Heart right ventricle (tissue), 16 donors: ENCODE data around the gene NGB. TPM values are rescaled to one million over a fixed set of nuclear protein-coding genes. Genes with fewer than 3 reads are reported as not detected.

Experiments used
- ATAC-seq, 8 donors: fragments of 200-7000 bp; cut with Tn5 transposase; one replicate each; pipeline ENCODE4 v1.9.1; 2020; ENCODE audit warnings: mild to moderate bottlenecking in 8 of 8, moderate library complexity in 8 of 8, moderate number of reproducible peaks in 1 of 8
- DNase-seq, 2 donors: peaks; one replicate each; pipeline ENCODE4 v3.0.0-alpha.2; 2020
- H3K27ac ChIP-seq, 10 donors: fragments of 200-600 bp; sonication (generic) in 2 of 10; one replicate each; pipeline versions ENCODE4 v1.5.0 to v1.8.0; 2020 to 2022; ENCODE audit warnings: mild to moderate bottlenecking in 3 of 10
- H3K27me3 ChIP-seq, 7 donors: fragments of 200-600 bp; one replicate each; pipeline ENCODE4 v1.8.0; 2021 to 2022; ENCODE audit warnings: mild to moderate bottlenecking in 2 of 7
- H3K36me3 ChIP-seq, 9 donors: fragments of 200-600 bp; sonication (generic) in 1 of 9; one replicate each; pipeline versions ENCODE4 v1.5.0 to v1.8.0; 2020 to 2022; ENCODE audit warnings: mild to moderate bottlenecking in 2 of 9
- H3K4me1 ChIP-seq, 9 donors: fragments of 200-600 bp; sonication (generic) in 1 of 9; one replicate each; pipeline versions ENCODE4 v1.5.0 to v1.8.0; 2020 to 2022; ENCODE audit warnings: mild to moderate bottlenecking in 4 of 9
- H3K4me3 ChIP-seq, 10 donors: fragments of 200-600 bp; sonication (generic) in 2 of 10; one replicate each; pipeline versions ENCODE4 v1.5.0 to v1.8.0; 2020 to 2022; ENCODE audit warnings: mild to moderate bottlenecking in 7 of 10, moderate library complexity in 2 of 10
- H3K9me3 ChIP-seq, 11 donors: fragments of 200-600 bp in 10 of 11; sonication (generic) in 2 of 11; one replicate each; pipeline versions ENCODE4 v1.5.0 to v1.8.0; 2013 to 2022; ENCODE audit warnings: mild to moderate bottlenecking in 2 of 11, control low read depth in 1 of 11, moderate library complexity in 1 of 11
- WGBS, 2 donors: extraction: QIAGEN DNeasy Blood & Tissue Kit; methylation state at CpG; one replicate each; pipeline ENCODE4 v1.1.7; 2013; ENCODE audit warnings: inconsistent platforms in 1 of 2; 5-methylcytosine and 5-hydroxymethylcytosine counted together
- intact Hi-C, 10 donors: fragments of 100-400 bp; cut with DNase I; formaldehyde crosslinking; loops; one replicate each; pipeline versions ENCODE4 v1.11.1 to v1.14.2; 2022
- polyA plus RNA-seq, 2 donors: library from polyadenylated mRNA; stranded (reverse); fragments of 200-250 nt; gene quantifications; one replicate each; pipeline ENCODE4 v1.2.3, GENCODE V29; 2013
- total RNA-seq, 10 donors: library from RNA; stranded (reverse); fragmentation: NEBNext Ultra II Directional in 3 of 10; extraction: Animal tissue kit (Norgen Biotek cat#: 25700) in 3 of 10; gene quantifications; one replicate each; pipeline versions ENCODE4 v1.2.1 to v1.2.4, GENCODE V29; 2021 to 2023
- TF ChIP-seq, protein P1 (sequence below), 9 donors: fragments of 200-600 bp; sonication (generic) in 2 of 9; IDR thresholded peaks; one replicate each; pipeline versions ENCODE4 v1.5.0 to v1.8.0; 2021 to 2022; ENCODE audit warnings: antibody characterized with exemption in 9 of 9, mild to moderate bottlenecking in 5 of 9, moderate library complexity in 1 of 9
- donor health status: Arrhythmogenic right ventricular cardiomyopathy.
- donor health status: ischemic (EF 13 %, LVEDD 7.1; RV severe dilation, severe dysfunction).
- donor health status: healthy with polysubstance abuse.
- donor health status: DM: no; HTN: yes; CAD: no.
- donor health status: DM: no; HTN: no; CAD: no.
- donor health status: ischemic (EF 25% LVEDD 6.9; RV normal size, moderate dysfunction).
- donor health status: ischemic (EF 25% LVEDD 5.7; RV mildly dilated, moderate dysfunction).
- donor health status: healthy.
- donor health status: DM: yes; HTN: yes; CAD: no.
- donor health status: Ischemic cardiomyopathy.
- donor health status: ischemic (EF 35%, LVEDD 5.7; RV mildly dilated, moderate dysfunction).
- donor health status: nonischemic (EF 11% LVEDD 7.7; RV severe dilation, severe dysfunction).
- donor health status: DM: yes; HTN: yes; CAD: no.
- donor health status: PGD.
- donor health status: ischemic (EF 29% LVEDD 5.4; RV normal size, mild dysfunction).
- donor health status: nonischemic (EF 23%, LVEDD 6.1; RV moderate dilation, normal function).

Gene NGB
- total and polyA plus RNA-seq, 12 donors: not detected

DNA sequence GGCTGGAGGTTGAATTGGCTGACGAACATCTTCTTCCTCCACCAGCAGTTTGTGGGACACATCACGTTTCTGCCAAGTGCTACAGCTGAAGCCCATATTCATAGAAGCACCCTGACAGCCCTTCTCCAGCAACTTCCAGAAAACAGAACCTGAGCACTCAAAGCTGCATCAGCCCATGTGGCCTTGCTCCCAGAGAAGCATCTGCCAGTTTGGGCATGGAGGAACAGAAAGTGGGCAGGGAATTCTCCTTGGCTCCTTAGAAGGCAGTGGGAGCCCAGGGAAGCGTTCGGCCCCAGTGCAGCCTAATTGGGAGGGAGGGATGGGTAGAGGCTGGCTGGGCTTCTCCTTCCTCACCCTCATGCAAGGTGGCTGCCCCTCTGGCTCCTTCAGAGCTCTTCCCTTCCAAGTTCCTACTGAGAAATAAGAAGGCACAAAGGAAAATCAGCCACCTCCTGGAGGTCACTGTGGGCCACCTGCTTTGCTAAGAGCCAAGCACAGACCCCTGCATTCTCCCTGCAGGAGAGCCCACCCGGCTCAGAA is 4.1 kb upstream of the NGB start:
- peaks cover 0 to 6% (median 0%) of the 10 kb centered on the region in 11 donors for H3K9me3 ChIP-seq
- no peaks in the 10 kb centered on the region for H3K4me1 ChIP-seq
- WGBS, 2 donors: 80 to 85% methylated on average over 5 of the region's 5 CpGs
- DNase-seq (no peak), ATAC-seq (no peak)
- TF ChIP-seq, protein P1, sequence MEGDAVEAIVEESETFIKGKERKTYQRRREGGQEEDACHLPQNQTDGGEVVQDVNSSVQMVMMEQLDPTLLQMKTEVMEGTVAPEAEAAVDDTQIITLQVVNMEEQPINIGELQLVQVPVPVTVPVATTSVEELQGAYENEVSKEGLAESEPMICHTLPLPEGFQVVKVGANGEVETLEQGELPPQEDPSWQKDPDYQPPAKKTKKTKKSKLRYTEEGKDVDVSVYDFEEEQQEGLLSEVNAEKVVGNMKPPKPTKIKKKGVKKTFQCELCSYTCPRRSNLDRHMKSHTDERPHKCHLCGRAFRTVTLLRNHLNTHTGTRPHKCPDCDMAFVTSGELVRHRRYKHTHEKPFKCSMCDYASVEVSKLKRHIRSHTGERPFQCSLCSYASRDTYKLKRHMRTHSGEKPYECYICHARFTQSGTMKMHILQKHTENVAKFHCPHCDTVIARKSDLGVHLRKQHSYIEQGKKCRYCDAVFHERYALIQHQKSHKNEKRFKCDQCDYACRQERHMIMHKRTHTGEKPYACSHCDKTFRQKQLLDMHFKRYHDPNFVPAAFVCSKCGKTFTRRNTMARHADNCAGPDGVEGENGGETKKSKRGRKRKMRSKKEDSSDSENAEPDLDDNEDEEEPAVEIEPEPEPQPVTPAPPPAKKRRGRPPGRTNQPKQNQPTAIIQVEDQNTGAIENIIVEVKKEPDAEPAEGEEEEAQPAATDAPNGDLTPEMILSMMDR (IDR thresholded peaks at IDR 0.05): no peak
- H3K36me3 ChIP-seq: peaks cover 0 to 41% (median 0%) of the 10 kb centered on the region in 9 donors
- H3K27ac ChIP-seq: no peak overlapping the region
- H3K27me3 ChIP-seq: peaks cover 7 to 33% (median 28%) of the 10 kb centered on the region in 7 donors
- intact Hi-C loops: no loop called here
- no peak overlapping the region for H3K4me3 ChIP-seq

DNA sequence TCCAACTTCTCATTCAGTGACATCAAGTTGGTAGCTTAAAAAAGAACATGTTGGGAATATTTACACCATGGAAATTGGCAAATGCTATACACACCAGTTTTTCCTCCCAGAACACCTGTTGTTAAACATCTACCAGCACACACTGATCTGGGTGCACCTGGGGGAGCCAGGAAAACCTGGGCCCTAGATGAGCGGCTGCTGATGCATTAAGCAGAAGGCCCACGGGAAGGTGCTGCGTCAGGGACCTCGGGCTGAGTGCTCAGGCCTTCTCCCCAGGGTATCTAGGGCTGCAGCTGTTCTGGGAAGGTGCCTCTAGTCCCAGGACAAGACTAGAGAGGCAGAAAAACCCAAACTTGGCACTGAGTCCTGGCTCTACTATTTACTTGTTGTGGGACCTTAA is 2.8 kb upstream of the NGB start:
- intact Hi-C loops: no loop called here
- TF ChIP-seq, protein P1 (IDR thresholded peaks at IDR 0.05): no peak
- peaks cover 0 to 28% (median 0%) of the 10 kb centered on the region in 9 donors for H3K36me3 ChIP-seq
- H3K4me3 ChIP-seq: no peak overlapping the region
- no peak for ATAC-seq
- no peak for DNase-seq
- 65 to 82% methylated on average over 4 of the region's 4 CpGs for WGBS, 2 donors
- no peak overlapping the region for H3K27ac ChIP-seq
- peaks cover 7 to 43% (median 39%) of the 10 kb centered on the region in 7 donors for H3K27me3 ChIP-seq
- peaks cover 0 to 6% (median 0%) of the 10 kb centered on the region in 11 donors for H3K9me3 ChIP-seq
- H3K4me1 ChIP-seq: no peaks in the 10 kb centered on the region

DNA sequence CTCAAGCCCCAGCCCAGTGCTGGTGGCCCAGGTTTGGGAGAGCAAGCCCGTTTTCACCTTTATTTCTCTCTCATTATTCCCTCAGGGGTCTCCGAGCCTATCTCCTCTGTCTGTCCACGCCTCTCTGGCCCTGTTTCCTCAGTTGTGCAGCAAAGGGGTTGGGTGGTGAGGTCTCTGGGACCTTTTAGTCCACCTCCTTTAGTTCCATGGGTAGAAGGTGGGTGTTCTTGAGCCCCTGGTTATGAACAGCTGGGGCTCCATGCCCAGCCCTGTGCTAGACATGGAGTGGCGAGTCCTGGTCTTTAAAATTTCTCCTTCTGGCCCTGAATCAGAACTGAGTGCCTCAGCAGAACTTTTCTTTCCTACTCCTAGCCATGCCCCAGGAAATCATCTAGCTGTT is 1.3 kb upstream of the NGB start:
- Histone ChIP-seq H3K4me1 (no peaks in the 10 kb centered on the region), H3K27ac (no peak overlapping the region), H3K4me3 (no peak overlapping the region), H3K27me3 (peaks cover 7 to 57% (median 53%) of the 10 kb centered on the region in 7 donors), H3K36me3 (peaks cover 0 to 13% (median 0%) of the 10 kb centered on the region in 9 donors), H3K9me3 (peaks cover 0 to 13% (median 0%) of the 10 kb centered on the region in 11 donors)
- TF ChIP-seq, protein P1 (IDR thresholded peaks at IDR 0.05): no peak
- ATAC-seq (no peak), DNase-seq (no peak)
- intact Hi-C loops: no loop called here
- 88 to 91% methylated on average over 4 of the region's 4 CpGs for WGBS, 2 donors

DNA sequence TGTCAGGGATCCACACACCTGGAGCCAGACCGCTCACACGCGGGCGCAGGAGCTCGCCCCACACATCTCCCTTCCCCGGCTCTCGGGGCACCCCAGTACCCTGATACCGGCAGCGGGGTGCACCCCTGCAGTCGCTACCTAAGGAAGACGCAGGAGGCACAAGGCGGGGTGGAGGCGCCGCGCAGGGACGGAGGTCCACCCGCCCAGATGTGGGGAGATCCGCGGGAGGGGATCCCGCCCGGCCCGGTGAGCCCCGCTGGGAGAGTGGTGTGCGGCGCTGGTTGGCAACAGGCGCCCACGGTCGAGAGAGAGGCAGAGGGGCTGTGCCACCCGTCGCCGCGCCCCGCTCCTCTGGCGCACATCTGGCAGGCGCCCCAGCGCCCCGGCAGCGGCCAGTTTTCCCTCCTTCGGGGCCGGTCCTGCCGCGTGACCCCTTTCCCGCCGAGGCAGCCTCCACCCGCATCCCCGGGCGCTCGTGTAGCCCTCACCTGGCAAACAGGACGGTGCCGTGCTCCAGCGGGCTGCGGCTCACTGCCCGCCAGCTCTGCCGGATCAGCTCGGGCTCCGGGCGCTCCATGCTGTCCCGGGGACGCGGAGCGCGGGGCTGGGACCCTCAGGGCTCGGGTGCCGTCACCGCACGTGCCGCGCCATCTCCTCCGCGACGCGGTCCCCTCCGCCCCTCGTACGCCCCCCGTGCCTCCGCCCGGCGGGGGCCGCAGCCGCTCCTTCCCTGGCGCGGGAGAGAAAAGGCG is 469 bp downstream of the NGB start:
- H3K9me3 ChIP-seq: peaks cover 0 to 13% (median 0%) of the 10 kb centered on the region in 11 donors
- H3K36me3 ChIP-seq: no peaks in the 10 kb centered on the region
- no peak overlapping the region for H3K4me3 ChIP-seq
- DNase-seq (no peak), ATAC-seq (no peak)
- intact Hi-C loops: no loop called here
- H3K4me1 ChIP-seq: no peaks in the 10 kb centered on the region
- no peak overlapping the region for H3K27ac ChIP-seq
- WGBS, 2 donors: 3% methylated on average over 74 to 84 of the region's 84 CpGs
- TF ChIP-seq, protein P1 (IDR thresholded peaks at IDR 0.05): no peak
- H3K27me3 ChIP-seq: peaks cover 7 to 67% (median 57%) of the 10 kb centered on the region in 7 donors
